ENCODE measurements around the gene PCGF6. TPM values are rescaled to one million over a fixed set of nuclear protein-coding genes. Genes with fewer than 3 reads are reported as not detected.
"Not testable (repeated sequence)": the region's sequence is repeated elsewhere in the genome, so short reads cannot be mapped to it uniquely, and the experiment has no call there.

The PCGF6 gene
- total RNA-seq, 2 experiments from 2014 or later, result 18.6 to 19.9 TPM

DNA sequence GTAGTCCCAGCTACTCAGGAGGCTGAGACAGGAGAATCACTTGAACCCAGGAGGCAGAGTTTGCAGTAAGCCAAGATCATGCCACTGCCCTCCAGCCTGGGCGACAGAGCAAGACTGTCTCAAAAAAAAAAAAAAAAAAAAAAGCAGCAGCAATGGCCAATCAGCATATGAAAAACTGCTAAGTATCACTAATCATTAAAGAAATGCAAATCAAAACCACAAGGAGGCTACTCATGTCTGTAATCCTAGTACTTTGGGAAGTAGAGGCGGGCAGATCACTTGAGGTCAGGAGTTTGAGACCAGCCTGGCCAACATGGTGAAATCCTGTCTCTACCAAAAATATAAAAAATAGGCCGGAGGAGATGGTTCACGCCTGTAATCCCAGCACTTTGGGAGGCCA is 3.6 kb upstream of the PCGF6 start:
- H3K4me3 Mint-ChIP-seq, H3K4me1 Mint-ChIP-seq, DNase-seq, H3K36me3 Mint-ChIP-seq, H3K9me3 Mint-ChIP-seq, H3K27ac Mint-ChIP-seq, H3K27me3 Mint-ChIP-seq: not testable (repeated sequence)

DNA sequence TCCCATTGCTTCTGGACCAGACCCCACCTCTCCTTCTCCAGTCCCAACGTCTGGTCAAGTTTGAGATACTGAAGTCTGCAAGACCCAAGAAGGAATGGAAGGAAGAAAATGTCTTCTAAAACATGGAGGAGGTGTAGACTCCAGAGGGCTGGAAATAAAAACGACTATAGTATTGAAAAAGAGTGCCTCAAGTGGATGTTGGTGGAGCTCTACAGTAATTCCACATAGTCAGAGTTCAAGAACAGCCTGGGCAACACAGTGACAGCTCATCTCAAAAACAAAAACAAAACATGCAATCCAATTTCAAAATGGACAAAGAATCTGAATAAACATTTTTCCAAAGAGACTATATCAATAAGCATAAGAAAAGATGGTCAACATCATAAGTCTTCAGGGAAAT is 2.3 kb upstream of the PCGF6 start:
- H3K4me3 Mint-ChIP-seq, result no peak overlapping the region

DNA sequence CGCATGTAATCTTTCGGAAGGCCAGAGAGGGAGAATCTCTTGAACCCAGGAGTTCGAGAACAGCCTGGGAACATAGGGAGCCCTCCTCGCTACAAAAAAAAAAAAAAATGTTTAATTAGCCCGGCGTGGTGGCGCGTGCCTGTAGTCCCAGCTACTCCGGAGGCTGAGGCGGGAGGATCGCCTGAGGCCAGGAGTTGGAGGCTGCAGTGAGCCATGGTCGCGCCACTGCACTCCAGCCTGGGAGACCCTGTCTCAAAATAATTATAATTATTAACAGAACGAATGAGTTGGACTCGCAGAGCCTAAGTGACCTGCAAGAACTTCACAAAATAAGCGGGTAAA is 794 bp downstream of the PCGF6 start:
- no peaks in the 10 kb centered on the region for H3K27me3 Mint-ChIP-seq
- peak overlapping the region; percentile 81 for H3K27ac Mint-ChIP-seq
- peak overlapping the region; percentile 96 for H3K4me3 Mint-ChIP-seq
- peaks cover 10% of the 10 kb centered on the region for H3K4me1 Mint-ChIP-seq
- H3K9me3 Mint-ChIP-seq, result no peaks in the 10 kb centered on the region
- no peak for DNase-seq
- H3K36me3 Mint-ChIP-seq, result peaks cover 4% of the 10 kb centered on the region

More for the DNA sequence above, 2.3 kb upstream of the PCGF6 start:
- Mint-ChIP-seq H3K27me3 (no peaks in the 10 kb centered on the region), H3K36me3 (peaks cover 2% of the 10 kb centered on the region), H3K27ac (no peak overlapping the region), H3K9me3 (no peaks in the 10 kb centered on the region), H3K4me1 (peaks cover 9% of the 10 kb centered on the region)
- DNase-seq, result no peak

DNA sequence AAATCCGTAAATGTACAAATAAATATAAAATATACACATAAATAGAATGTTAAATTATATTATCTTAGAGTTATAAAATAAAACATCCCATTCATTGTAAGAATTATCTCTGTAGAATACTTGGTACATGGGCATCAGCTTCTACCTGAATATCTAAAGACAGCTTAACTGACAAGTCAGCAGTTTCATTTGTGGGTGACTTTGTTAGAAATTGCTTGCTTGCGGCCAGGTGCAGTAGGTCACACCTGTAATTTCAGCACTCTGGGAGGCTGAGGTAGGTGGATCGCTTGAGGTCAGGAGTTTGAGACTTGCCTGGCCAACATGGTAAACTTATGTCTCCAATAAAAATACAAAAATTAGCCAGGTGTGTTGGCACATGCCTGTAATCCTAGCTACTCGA is 14.6 kb downstream of the PCGF6 start:
- no peak for DNase-seq
- no peaks in the 10 kb centered on the region for H3K9me3 Mint-ChIP-seq
- no peaks in the 10 kb centered on the region for H3K4me1 Mint-ChIP-seq
- peaks cover 3% of the 10 kb centered on the region for H3K36me3 Mint-ChIP-seq
- H3K4me3 Mint-ChIP-seq, result no peak overlapping the region
- no peak overlapping the region for H3K27ac Mint-ChIP-seq
- H3K27me3 Mint-ChIP-seq, result no peaks in the 10 kb centered on the region

DNA sequence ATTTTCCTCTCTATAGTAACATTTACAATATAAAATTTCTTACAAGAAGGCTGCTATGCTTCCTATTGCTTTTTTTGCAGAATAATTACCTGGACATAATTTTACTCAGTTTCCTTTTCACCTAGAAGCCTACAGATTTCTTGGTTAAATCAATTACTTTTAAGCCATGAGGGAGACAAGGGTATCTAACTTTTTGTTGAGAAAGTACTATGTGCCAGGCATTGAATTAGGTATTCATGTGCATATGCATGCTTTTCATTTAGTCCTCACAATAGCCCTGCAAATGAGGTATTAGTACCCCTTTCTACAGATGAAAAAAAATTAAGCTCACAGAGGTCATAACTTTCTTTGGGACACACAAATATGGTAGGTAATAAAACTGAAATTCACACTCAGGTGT is 16.4 kb downstream of the PCGF6 start:
- H3K27ac Mint-ChIP-seq, result no peak overlapping the region
- H3K36me3 Mint-ChIP-seq, result peaks cover 11% of the 10 kb centered on the region
- H3K4me3 Mint-ChIP-seq, result no peak overlapping the region
- no peaks in the 10 kb centered on the region for H3K9me3 Mint-ChIP-seq
- H3K4me1 Mint-ChIP-seq, result no peaks in the 10 kb centered on the region
- no peaks in the 10 kb centered on the region for H3K27me3 Mint-ChIP-seq
- no peak for DNase-seq

- Mint-ChIP-seq H3K4me3 (no peak overlapping the region), H3K27ac (no peak overlapping the region), H3K36me3 (peaks cover 11% of the 10 kb centered on the region), H3K4me1 (no peaks in the 10 kb centered on the region), H3K9me3 (no peaks in the 10 kb centered on the region), H3K27me3 (no peaks in the 10 kb centered on the region)
- DNase-seq, result no peak
These were observed 16.9 kb downstream of the PCGF6 start for GRCh38 chr10:103333934-103334520.

DNA sequence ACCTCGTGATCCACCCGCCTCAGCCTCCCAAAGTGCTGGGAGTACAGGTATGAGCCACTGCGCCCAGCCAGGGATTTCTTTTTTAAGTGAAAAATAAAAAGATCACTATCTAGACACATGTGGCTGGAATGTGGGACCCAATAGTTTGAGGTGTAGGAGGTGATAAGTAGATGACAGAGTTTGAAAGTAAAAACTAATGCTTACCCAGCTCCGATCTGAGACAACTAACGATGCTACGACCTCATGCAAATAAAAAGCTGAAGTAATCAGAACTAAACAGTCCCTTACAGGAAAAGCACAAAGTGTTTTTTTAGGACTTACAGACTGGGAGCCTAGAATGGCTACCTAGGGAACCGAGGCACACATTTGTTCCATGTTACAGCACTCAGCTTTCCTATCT is 23.0 kb downstream of the PCGF6 start:
- H3K4me3 Mint-ChIP-seq, result no peak overlapping the region
- no peaks in the 10 kb centered on the region for H3K4me1 Mint-ChIP-seq
- no peak for DNase-seq
- H3K27me3 Mint-ChIP-seq, result no peaks in the 10 kb centered on the region
- H3K9me3 Mint-ChIP-seq, result no peaks in the 10 kb centered on the region
- peaks cover 13% of the 10 kb centered on the region for H3K36me3 Mint-ChIP-seq
- H3K27ac Mint-ChIP-seq, result no peak overlapping the region

- Mint-ChIP-seq H3K9me3 (no peaks in the 10 kb centered on the region), H3K27ac (no peak overlapping the region), H3K4me3 (no peak overlapping the region), H3K27me3 (no peaks in the 10 kb centered on the region), H3K36me3 (peaks cover 9% of the 10 kb centered on the region), H3K4me1 (no peaks in the 10 kb centered on the region)
- DNase-seq, result no peak
These were observed 34.9 kb downstream of the PCGF6 start for GRCh38 chr10:103316087-103316486.

DNA sequence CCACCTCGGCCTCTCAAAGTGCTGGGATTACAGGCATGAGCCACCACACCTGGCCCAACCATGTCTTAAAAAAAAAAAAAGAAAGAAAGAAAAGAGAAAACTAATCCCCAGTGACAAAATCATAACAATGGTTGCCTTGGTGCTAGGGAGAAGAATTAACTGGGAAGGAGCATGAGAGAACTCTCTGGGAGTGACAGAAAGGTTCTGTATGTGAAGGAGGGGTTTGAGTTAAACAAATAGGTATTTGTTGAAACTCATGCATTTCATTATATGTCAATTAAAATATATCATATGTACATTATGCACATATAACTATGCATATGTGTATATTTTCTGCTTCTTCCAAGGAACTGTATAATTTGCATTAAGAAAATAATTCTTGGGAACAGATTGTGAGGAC is 40.7 kb downstream of the PCGF6 start:
- no peaks in the 10 kb centered on the region for H3K4me1 Mint-ChIP-seq
- no peak for DNase-seq
- no peaks in the 10 kb centered on the region for H3K27me3 Mint-ChIP-seq
- no peak overlapping the region for H3K27ac Mint-ChIP-seq
- no peaks in the 10 kb centered on the region for H3K9me3 Mint-ChIP-seq
- peaks cover 14% of the 10 kb centered on the region for H3K36me3 Mint-ChIP-seq
- no peak overlapping the region for H3K4me3 Mint-ChIP-seq

- no peak for DNase-seq
- Mint-ChIP-seq H3K36me3 (peaks cover 18% of the 10 kb centered on the region), H3K9me3 (no peaks in the 10 kb centered on the region), H3K27ac (no peak overlapping the region), H3K4me3 (no peak overlapping the region), H3K27me3 (no peaks in the 10 kb centered on the region), H3K4me1 (no peaks in the 10 kb centered on the region)
These were observed 43.3 kb downstream of the PCGF6 start for GRCh38 chr10:103307594-103307993.

DNA sequence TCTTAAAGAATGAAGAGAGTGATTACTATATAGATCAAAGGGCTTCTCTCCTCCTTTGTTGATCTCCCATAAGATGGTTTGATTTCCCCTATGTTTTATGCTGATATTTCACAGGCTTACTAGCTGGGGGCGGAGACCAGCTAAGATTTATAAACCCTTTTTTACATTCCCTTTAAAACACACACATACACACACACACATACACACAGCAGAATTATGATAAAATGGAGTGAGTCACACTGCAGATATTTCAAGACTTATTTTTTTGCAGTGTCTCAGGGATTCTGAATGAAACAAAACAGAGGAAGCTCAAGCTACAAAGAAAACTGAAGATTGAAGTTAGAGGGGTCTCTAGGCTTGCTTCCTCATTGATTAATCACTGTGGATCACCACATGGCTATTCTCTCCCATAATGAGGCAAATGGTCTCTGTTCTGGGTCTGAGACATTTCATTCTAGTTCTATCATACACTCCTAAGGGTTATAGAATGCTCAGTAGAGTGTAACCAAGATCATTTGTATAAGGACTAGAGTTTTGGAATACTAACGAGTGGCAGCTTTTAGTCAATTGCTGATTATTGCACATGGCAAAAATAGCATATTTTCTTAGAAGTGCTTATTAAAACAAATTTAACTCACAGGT is 55.4 kb downstream of the PCGF6 start:
- Mint-ChIP-seq H3K4me1 (no peaks in the 10 kb centered on the region), H3K4me3 (no peak overlapping the region), H3K27me3 (peaks cover 3% of the 10 kb centered on the region), H3K36me3 (no peaks in the 10 kb centered on the region), H3K27ac (no peak overlapping the region), H3K9me3 (no peaks in the 10 kb centered on the region)
- no peak for DNase-seq

DNA sequence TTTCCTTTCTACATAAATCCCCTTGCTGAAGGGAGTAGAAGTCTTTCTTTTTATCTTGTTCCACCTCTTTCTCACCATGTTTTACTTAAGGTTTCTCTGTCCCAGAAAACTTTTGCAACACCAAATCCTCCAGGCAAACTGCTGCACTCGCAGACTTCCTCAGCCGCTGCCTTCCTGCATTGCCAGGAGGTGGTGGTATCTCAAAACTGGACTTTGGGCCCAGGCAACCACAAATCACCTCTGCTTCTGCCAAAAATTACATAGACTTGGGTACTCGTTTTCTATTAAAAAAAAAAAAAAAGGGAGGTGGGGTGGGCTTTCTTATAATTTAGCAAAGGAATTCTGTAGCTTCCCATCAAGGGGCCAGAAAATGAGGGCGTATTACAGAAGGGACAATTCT is 59.4 kb downstream of the PCGF6 start:
- no peak for DNase-seq
- H3K4me1 Mint-ChIP-seq, result no peaks in the 10 kb centered on the region
- H3K36me3 Mint-ChIP-seq, result no peaks in the 10 kb centered on the region
- H3K4me3 Mint-ChIP-seq, result no peak overlapping the region
- no peaks in the 10 kb centered on the region for H3K9me3 Mint-ChIP-seq
- peaks cover 18% of the 10 kb centered on the region for H3K27me3 Mint-ChIP-seq
- no peak overlapping the region for H3K27ac Mint-ChIP-seq

DNA sequence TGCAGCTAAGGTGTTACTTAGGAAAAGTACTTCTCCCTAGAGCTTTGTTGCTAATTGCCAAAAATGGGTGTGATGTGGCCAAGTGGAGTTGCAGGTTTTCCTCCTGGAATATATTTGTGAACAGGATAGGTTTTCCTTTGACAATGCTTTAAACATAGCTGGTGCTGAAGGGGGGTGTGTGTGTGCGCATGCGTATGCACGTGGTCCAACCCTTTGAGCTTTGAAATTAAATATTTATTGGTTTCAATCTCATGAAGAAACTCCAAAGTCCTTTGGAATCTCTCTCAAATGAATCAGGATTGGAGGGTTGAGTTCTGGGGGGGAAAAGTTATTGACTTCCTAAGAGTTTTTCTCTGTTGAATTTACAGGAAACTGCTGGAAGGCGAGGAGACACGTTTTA is 62.9 kb downstream of the PCGF6 start:
- peaks cover 43% of the 10 kb centered on the region for H3K27me3 Mint-ChIP-seq
- no peaks in the 10 kb centered on the region for H3K36me3 Mint-ChIP-seq
- no peak for DNase-seq
- H3K4me3 Mint-ChIP-seq, result no peak overlapping the region
- no peaks in the 10 kb centered on the region for H3K4me1 Mint-ChIP-seq
- no peaks in the 10 kb centered on the region for H3K9me3 Mint-ChIP-seq
- H3K27ac Mint-ChIP-seq, result no peak overlapping the region

- Mint-ChIP-seq H3K4me1 (peaks cover 4% of the 10 kb centered on the region), H3K27ac (no peak overlapping the region), H3K4me3 (no peak overlapping the region), H3K36me3 (no peaks in the 10 kb centered on the region), H3K9me3 (no peaks in the 10 kb centered on the region), H3K27me3 (peaks cover 74% of the 10 kb centered on the region)
- DNase-seq, result no peak
These were observed 66.8 kb downstream of the PCGF6 start for GRCh38 chr10:103284170-103284569.

DNA sequence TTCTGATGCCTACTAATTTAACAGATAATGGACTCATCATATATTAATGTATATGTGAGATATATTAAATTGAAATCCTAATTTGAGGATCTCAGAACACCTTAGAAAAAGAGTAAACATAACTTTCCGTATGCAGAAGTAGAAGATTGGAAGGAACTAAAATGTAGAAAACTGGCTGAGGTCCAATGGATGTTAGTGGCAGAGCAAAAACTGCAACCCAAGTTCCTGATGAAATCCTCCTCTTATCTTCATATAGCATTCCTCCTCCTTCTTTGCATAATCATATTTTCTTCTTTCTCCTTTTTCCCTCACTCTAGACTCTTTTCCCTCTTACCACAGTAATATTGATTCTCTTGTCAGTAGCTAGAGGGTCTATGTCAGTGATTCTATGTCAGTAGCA is 68.0 kb downstream of the PCGF6 start:
- DNase-seq, result no peak
- Mint-ChIP-seq H3K36me3 (peaks cover 3% of the 10 kb centered on the region), H3K9me3 (no peaks in the 10 kb centered on the region), H3K4me1 (peaks cover 6% of the 10 kb centered on the region), H3K4me3 (no peak overlapping the region), H3K27me3 (peaks cover 77% of the 10 kb centered on the region), H3K27ac (no peak overlapping the region)

- Mint-ChIP-seq H3K4me3 (no peak overlapping the region), H3K27me3 (peaks cover 83% of the 10 kb centered on the region), H3K4me1 (peaks cover 6% of the 10 kb centered on the region), H3K9me3 (no peaks in the 10 kb centered on the region), H3K27ac (no peak overlapping the region), H3K36me3 (peaks cover 3% of the 10 kb centered on the region)
- DNase-seq, result no peak
These were observed 69.2 kb downstream of the PCGF6 start for GRCh38 chr10:103281753-103282152.
